ENCODE data around the gene CNIH1.

The CNIH1 gene

DNA sequence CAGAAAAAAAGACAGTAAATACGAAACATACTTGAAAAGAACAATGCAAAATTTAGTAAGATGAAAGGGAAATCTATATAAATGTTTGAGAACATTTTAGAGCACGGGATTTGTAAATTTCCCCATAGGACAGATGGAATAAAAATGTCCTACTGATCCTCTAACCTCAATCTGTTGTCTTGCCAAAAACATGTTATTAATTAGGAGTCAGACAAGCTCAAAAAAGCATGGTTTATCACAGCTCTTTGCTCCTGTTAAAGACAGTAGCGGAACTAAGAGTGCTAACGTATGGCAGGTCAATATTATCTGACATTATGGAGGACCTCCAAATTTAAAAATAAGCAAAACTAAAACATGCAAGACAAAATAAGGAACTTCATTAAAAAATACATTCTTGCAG, 34.7 kb upstream of the CNIH1 start:
- H3K4me3 ChIP-seq (replicated peaks; ENCODE audit: insufficient read depth, low read length), result no peak overlapping the region
- H3K27ac ChIP-seq (replicated peaks), result no peak overlapping the region
- H3K27me3 ChIP-seq (ENCODE audit: insufficient read depth, poor library complexity, severe bottlenecking), result no peaks in the 10 kb centered on the region
- DNase-seq (ENCODE audit: low read depth in 1 of 2, low spot score in 1 of 2), result no peak
- TF ChIP-seq, protein P1, sequence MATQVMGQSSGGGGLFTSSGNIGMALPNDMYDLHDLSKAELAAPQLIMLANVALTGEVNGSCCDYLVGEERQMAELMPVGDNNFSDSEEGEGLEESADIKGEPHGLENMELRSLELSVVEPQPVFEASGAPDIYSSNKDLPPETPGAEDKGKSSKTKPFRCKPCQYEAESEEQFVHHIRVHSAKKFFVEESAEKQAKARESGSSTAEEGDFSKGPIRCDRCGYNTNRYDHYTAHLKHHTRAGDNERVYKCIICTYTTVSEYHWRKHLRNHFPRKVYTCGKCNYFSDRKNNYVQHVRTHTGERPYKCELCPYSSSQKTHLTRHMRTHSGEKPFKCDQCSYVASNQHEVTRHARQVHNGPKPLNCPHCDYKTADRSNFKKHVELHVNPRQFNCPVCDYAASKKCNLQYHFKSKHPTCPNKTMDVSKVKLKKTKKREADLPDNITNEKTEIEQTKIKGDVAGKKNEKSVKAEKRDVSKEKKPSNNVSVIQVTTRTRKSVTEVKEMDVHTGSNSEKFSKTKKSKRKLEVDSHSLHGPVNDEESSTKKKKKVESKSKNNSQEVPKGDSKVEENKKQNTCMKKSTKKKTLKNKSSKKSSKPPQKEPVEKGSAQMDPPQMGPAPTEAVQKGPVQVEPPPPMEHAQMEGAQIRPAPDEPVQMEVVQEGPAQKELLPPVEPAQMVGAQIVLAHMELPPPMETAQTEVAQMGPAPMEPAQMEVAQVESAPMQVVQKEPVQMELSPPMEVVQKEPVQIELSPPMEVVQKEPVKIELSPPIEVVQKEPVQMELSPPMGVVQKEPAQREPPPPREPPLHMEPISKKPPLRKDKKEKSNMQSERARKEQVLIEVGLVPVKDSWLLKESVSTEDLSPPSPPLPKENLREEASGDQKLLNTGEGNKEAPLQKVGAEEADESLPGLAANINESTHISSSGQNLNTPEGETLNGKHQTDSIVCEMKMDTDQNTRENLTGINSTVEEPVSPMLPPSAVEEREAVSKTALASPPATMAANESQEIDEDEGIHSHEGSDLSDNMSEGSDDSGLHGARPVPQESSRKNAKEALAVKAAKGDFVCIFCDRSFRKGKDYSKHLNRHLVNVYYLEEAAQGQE (IDR thresholded peaks at IDR 0.05; ENCODE audit: insufficient replicate concordance, low read depth), result no peak
- TF ChIP-seq GABPA (IDR thresholded peaks at IDR 0.05; ENCODE audit: low read depth) (no peak), POLR2AphosphoS5 (IDR thresholded peaks at IDR 0.05; ENCODE audit: low read depth) (no peak), SPI1 (IDR thresholded peaks at IDR 0.05; ENCODE audit: borderline replicate concordance, low read depth) (no peak)
- TF ChIP-seq, protein P2, sequence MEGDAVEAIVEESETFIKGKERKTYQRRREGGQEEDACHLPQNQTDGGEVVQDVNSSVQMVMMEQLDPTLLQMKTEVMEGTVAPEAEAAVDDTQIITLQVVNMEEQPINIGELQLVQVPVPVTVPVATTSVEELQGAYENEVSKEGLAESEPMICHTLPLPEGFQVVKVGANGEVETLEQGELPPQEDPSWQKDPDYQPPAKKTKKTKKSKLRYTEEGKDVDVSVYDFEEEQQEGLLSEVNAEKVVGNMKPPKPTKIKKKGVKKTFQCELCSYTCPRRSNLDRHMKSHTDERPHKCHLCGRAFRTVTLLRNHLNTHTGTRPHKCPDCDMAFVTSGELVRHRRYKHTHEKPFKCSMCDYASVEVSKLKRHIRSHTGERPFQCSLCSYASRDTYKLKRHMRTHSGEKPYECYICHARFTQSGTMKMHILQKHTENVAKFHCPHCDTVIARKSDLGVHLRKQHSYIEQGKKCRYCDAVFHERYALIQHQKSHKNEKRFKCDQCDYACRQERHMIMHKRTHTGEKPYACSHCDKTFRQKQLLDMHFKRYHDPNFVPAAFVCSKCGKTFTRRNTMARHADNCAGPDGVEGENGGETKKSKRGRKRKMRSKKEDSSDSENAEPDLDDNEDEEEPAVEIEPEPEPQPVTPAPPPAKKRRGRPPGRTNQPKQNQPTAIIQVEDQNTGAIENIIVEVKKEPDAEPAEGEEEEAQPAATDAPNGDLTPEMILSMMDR (IDR thresholded peaks at IDR 0.05; ENCODE audit: insufficient read depth, low read length), result no peak

DNA sequence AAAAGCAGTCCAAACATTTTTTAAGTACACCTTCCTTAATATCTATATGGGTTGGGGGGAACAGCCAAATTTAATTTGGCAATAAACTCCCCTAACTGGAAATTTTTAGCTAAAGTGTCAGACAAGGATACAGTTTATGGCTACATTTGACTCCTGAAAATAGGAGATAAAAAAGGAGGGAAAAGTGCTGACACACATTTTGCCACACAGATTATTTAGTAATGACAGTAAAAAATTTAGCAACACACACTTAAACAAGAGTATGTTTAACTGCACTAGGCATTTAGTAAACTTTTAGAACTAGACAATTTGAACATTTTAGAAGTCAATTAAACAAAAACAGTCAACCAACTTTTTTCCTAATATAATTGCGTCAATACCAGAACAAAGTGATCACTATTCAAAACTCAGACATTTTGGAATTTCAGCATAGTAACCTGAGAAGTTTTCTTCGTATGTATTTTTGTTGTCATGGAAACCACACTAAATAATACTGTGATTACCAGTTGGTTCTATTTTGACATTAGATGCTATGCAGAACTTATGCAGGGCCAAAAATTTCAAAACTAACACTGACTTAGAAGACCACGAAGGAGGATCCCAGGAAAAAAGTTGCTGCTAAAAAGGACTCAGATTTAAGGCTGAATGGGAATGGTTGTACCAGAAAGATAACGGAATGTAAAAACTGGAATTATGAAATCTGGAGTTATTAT, 34.2 kb upstream of the CNIH1 start:
- Histone ChIP-seq H3K27ac (replicated peaks) (no peak overlapping the region), H3K4me3 (replicated peaks; ENCODE audit: insufficient read depth, low read length) (no peak overlapping the region), H3K27me3 (ENCODE audit: insufficient read depth, poor library complexity, severe bottlenecking) (no peaks in the 10 kb centered on the region)
- TF ChIP-seq, protein P2 (IDR thresholded peaks at IDR 0.05; ENCODE audit: insufficient read depth, low read length), result no peak
- TF ChIP-seq GABPA (IDR thresholded peaks at IDR 0.05; ENCODE audit: low read depth) (no peak), SPI1 (IDR thresholded peaks at IDR 0.05; ENCODE audit: borderline replicate concordance, low read depth) (no peak), POLR2AphosphoS5 (IDR thresholded peaks at IDR 0.05; ENCODE audit: low read depth) (no peak)
- TF ChIP-seq, protein P1 (IDR thresholded peaks at IDR 0.05; ENCODE audit: insufficient replicate concordance, low read depth), result no peak
- no peak for DNase-seq (ENCODE audit: low read depth in 1 of 2, low spot score in 1 of 2)

DNA sequence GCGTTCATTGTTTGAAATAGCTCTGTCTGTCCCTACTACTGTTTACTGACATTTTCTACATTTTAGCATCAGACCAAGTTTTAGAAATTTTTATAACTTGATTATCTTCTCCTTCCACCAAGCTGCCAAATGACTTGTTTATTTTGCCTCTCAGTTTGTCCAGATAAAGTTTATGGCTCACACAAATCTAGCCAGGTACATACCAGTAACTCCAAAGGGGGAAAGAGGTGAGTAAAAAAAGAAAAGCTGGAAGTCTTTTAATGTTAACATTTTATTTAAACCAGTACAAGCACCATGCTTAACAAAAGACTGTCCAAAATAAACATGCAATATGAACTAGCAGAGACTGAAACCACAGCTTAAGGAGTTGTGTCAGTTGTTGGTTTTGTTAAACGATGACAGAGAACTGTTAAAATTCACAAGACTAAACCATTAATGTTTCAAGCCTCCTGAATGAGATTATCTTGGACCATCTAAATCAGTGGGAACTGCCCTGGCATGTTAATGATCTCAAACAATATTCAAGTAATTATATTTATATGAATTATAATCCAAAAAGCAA, 33.1 kb upstream of the CNIH1 start:
- Histone ChIP-seq H3K27ac (replicated peaks) (no peak overlapping the region), H3K27me3 (ENCODE audit: insufficient read depth, poor library complexity, severe bottlenecking) (no peaks in the 10 kb centered on the region), H3K4me3 (replicated peaks; ENCODE audit: insufficient read depth, low read length) (no peak overlapping the region)
- no peak for TF ChIP-seq GABPA (IDR thresholded peaks at IDR 0.05; ENCODE audit: low read depth)
- TF ChIP-seq, protein P2 (IDR thresholded peaks at IDR 0.05; ENCODE audit: insufficient read depth, low read length), result no peak
- no peak for TF ChIP-seq POLR2AphosphoS5 (IDR thresholded peaks at IDR 0.05; ENCODE audit: low read depth)
- TF ChIP-seq, protein P1 (IDR thresholded peaks at IDR 0.05; ENCODE audit: insufficient replicate concordance, low read depth), result no peak
- TF ChIP-seq SPI1 (IDR thresholded peaks at IDR 0.05; ENCODE audit: borderline replicate concordance, low read depth), result no peak
- no peak for DNase-seq (ENCODE audit: low read depth in 1 of 2, low spot score in 1 of 2)

Data from HL-60 (cell line).